Body of pancreas (tissue), 4 donors: Measurements from ENCODE around the gene UST.
A peak's percentile ranks its signal among the peaks of the same experiment; 100 is the strongest.

Experiments
- CTCF ChIP-seq, 7 experiments: fragments of 450-650 bp in 4 of 7; fragments of 200-600 bp in 3 of 7; sonication (generic) in 3 of 7; IDR thresholded peaks; one replicate each; pipeline ENCODE4 v1.5.1; 2016 to 2019; ENCODE audit warnings: antibody characterized with exemption in 7 of 7
- POLR2A ChIP-seq, 3 donors: fragments of 450-650 bp; IDR thresholded peaks; one replicate each; pipeline ENCODE4 v1.6.1; 2016; ENCODE audit warnings: antibody characterized with exemption in 3 of 3, mild to moderate bottlenecking in 2 of 3

- TF ChIP-seq CTCF (IDR thresholded peaks at IDR 0.05): peak in 2 of 7 experiments; percentile 11 to 21
- no peak for TF ChIP-seq POLR2A (IDR thresholded peaks at IDR 0.05)
Measured at GRCh38 chr6:148973538-148974208, 226.8 kb downstream of the UST start.
